Caco-2 (cell line): Measurements from ENCODE around the gene CHGA. TPM values are rescaled to one million over a fixed set of nuclear protein-coding genes. Genes with fewer than 3 reads are reported as not detected.

Experiments
- BruUV-seq: library from RNA; stranded (reverse); fragments of 400-500 nt; replicated peaks from 2 replicates; lab custom pipeline; 2021; lab: Mats Ljungman, UMichigan
- CTCF ChIA-PET: fragments of 300-600 bp; sonication (Branson Sonifier 250); formaldehyde crosslinking; loops from one replicate; lab custom pipeline; 2022; ENCODE audit warnings: antibody characterized with exemption; lab: Charles Lee
- POLR2A ChIA-PET: fragments of 300-600 bp; sonication (Branson Sonifier 250); formaldehyde crosslinking; loops from one replicate; lab custom pipeline; 2022; ENCODE audit warnings: antibody characterized with exemption; lab: Charles Lee
- DNase-seq, 2 experiments: peaks; one replicate each; pipeline versions ENCODE4 v3.0.0 to v3.0.0-alpha.2; 2020 to 2022
- H3K27me3 ChIP-seq: replicated peaks from 2 replicates; pipeline ENCODE4 v1.6.0; 2011; ENCODE audit warnings: low read length; ENCODE audit not compliant: control insufficient read depth, insufficient read depth
- H3K36me3 ChIP-seq: 2 replicates; pipeline ENCODE4 v1.5.1; 2011; ENCODE audit warnings: low read length; ENCODE audit not compliant: control insufficient read depth, insufficient read depth
- H3K4me1 ChIP-seq: fragments of 250-450 bp; sonication (Bioruptor Pico); 2 replicates; pipeline ENCODE4 v1.5.1; 2020; ENCODE audit warnings: mild to moderate bottlenecking
- H3K4me3 ChIP-seq: 2 replicates; pipeline ENCODE4 v1.5.1; 2011; ENCODE audit warnings: low read depth, mild to moderate bottlenecking, control low read depth, low read length
- H3K9me3 ChIP-seq: fragments of 250-450 bp; sonication (Bioruptor Pico); 2 replicates; pipeline ENCODE4 v1.5.1; 2020; ENCODE audit warnings: mild to moderate bottlenecking, moderate library complexity
- H3K27ac Mint-ChIP-seq: one replicate; pipeline ENCODE4 v1.8.0; 2022; ENCODE audit warnings: mixed read lengths; ENCODE audit not compliant: unreplicated experiment
- H3K27me3 Mint-ChIP-seq: one replicate; pipeline ENCODE4 v1.8.0; 2022; ENCODE audit warnings: mixed read lengths; ENCODE audit not compliant: insufficient read depth, unreplicated experiment
- H3K36me3 Mint-ChIP-seq: one replicate; pipeline ENCODE4 v1.8.0; 2022; ENCODE audit warnings: mild to moderate bottlenecking, mixed read lengths; ENCODE audit not compliant: insufficient read depth, unreplicated experiment
- H3K4me1 Mint-ChIP-seq: one replicate; pipeline ENCODE4 v1.8.0; 2022; ENCODE audit warnings: low read depth, mixed read lengths; ENCODE audit not compliant: unreplicated experiment
- H3K4me3 Mint-ChIP-seq: one replicate; pipeline ENCODE4 v1.8.0; 2022; ENCODE audit warnings: mild to moderate bottlenecking, moderate library complexity, mixed read lengths; ENCODE audit not compliant: unreplicated experiment
- H3K9me3 Mint-ChIP-seq: one replicate; pipeline ENCODE4 v1.8.0; 2022; ENCODE audit warnings: mixed read lengths; ENCODE audit not compliant: unreplicated experiment
- CTCF ChIP-seq, 2 experiments: fragments of 200-600 bp in 1 of 2; IDR thresholded peaks; 1 replicate in 1 of 2; 2 replicates in 1 of 2; pipeline versions ENCODE4 v1.5.1 to v1.8.0; 2011 to 2022; ENCODE audit warnings: antibody characterized with exemption in 1 of 2, control low read depth in 1 of 2, inconsistent platforms in 1 of 2, low read depth in 1 of 2, low read length in 1 of 2, mild to moderate bottlenecking in 1 of 2, moderate library complexity in 1 of 2; ENCODE audit not compliant: insufficient read depth in 1 of 2, severe bottlenecking in 1 of 2, unreplicated experiment in 1 of 2
- intact Hi-C: fragments of 100-400 bp; cut with micrococcal nuclease; formaldehyde crosslinking; loops from one replicate; pipeline ENCODE4 v1.10.0; 2022; ENCODE audit not compliant: unreplicated experiment
- total RNA-seq: library from RNA; stranded (reverse); gene quantifications from 2 replicates; pipeline ENCODE4 v1.2.3, GENCODE V29; 2022

The CHGA gene
- total RNA-seq, 1 experiment from 2014 or later: not detected

GRCh38 chr14:92914087-92914656, 8.8 kb upstream of the CHGA start:
- H3K4me3 ChIP-seq: no peak overlapping the region
- TF ChIP-seq CTCF (IDR thresholded peaks at IDR 0.05; ENCODE audit: insufficient read depth in 1 of 2, low read depth in 1 of 2, low read length in 1 of 2, severe bottlenecking in 1 of 2, unreplicated experiment in 1 of 2): no peak
- no peaks in the 10 kb centered on the region for H3K27me3 ChIP-seq
- H3K4me1 ChIP-seq: no peaks in the 10 kb centered on the region
- intact Hi-C loops: no loop called here
- Mint-ChIP-seq H3K27ac (no peak overlapping the region), H3K9me3 (no peaks in the 10 kb centered on the region), H3K36me3 (no peaks in the 10 kb centered on the region), H3K4me3 (no peak overlapping the region), H3K4me1 (no peaks in the 10 kb centered on the region), H3K27me3 (peaks cover 6% of the 10 kb centered on the region)
- peaks cover 4% of the 10 kb centered on the region; the same call in 1 of the 2 replicates for H3K9me3 ChIP-seq
- no TSS peak for BruUV-seq
- ChIA-PET POLR2A (interaction anchor here (0.5 kb wide), 1 partner anchor 242 kb away, joined by 4 read pairs; no protein-coding TSS in a partner anchor), CTCF (no interaction called here)
- H3K36me3 ChIP-seq: no peaks in the 10 kb centered on the region
- DNase-seq: peak in 1 of 2 experiments; percentile 69

- CTCF ChIA-PET: no interaction called here
- Histone ChIP-seq H3K27me3 (no peaks in the 10 kb centered on the region), H3K9me3 (peaks cover 4% of the 10 kb centered on the region; the same call in 1 of the 2 replicates), H3K36me3 (no peaks in the 10 kb centered on the region), H3K4me3 (no peak overlapping the region), H3K4me1 (no peaks in the 10 kb centered on the region)
- Mint-ChIP-seq H3K9me3 (no peaks in the 10 kb centered on the region), H3K4me3 (no peak overlapping the region), H3K4me1 (no peaks in the 10 kb centered on the region), H3K27me3 (peaks cover 10% of the 10 kb centered on the region), H3K27ac (no peak overlapping the region), H3K36me3 (no peaks in the 10 kb centered on the region)
- BruUV-seq: no TSS peak
- POLR2A ChIA-PET: no interaction called here
- no peak for TF ChIP-seq CTCF (IDR thresholded peaks at IDR 0.05; ENCODE audit: insufficient read depth in 1 of 2, low read depth in 1 of 2, low read length in 1 of 2, severe bottlenecking in 1 of 2, unreplicated experiment in 1 of 2)
- no peak for DNase-seq
- intact Hi-C loops: no loop called here
Observed at GRCh38 chr14:92916201-92916600, 6.7 kb upstream of the CHGA start.

GRCh38 chr14:92917041-92917940, 5.7 kb upstream of the CHGA start:
- DNase-seq: no peak
- no peak for TF ChIP-seq CTCF (IDR thresholded peaks at IDR 0.05; ENCODE audit: insufficient read depth in 1 of 2, low read depth in 1 of 2, low read length in 1 of 2, severe bottlenecking in 1 of 2, unreplicated experiment in 1 of 2)
- peaks cover 14% of the 10 kb centered on the region for H3K27me3 Mint-ChIP-seq
- POLR2A ChIA-PET: no interaction called here
- intact Hi-C loops: no loop called here
- Histone ChIP-seq H3K4me1 (no peaks in the 10 kb centered on the region), H3K4me3 (no peak overlapping the region), H3K36me3 (no peaks in the 10 kb centered on the region), H3K9me3 (peaks cover 4% of the 10 kb centered on the region; the same call in 1 of the 2 replicates), H3K27me3 (no peaks in the 10 kb centered on the region)
- BruUV-seq: no TSS peak
- H3K4me1 Mint-ChIP-seq: no peaks in the 10 kb centered on the region
- no peak overlapping the region for H3K27ac Mint-ChIP-seq
- CTCF ChIA-PET: no interaction called here
- H3K4me3 Mint-ChIP-seq: no peak overlapping the region
- H3K9me3 Mint-ChIP-seq: no peaks in the 10 kb centered on the region
- no peaks in the 10 kb centered on the region for H3K36me3 Mint-ChIP-seq
